IPS-NIHi7 (cell line): ENCODE measurements around the gene LSAMP.
"Not testable (repeated sequence)": the region's sequence is repeated elsewhere in the genome, so short reads cannot be mapped to it uniquely, and the experiment has no call there.

Experiments used
- DNase-seq: peaks from one replicate; pipeline ENCODE4 v3.0.0; 2012; ENCODE audit warnings: mixed read lengths; ENCODE audit errors: extremely low spot score

Gene LSAMP

GRCh38 chr3:116240261-116240660 lies 205.0 kb downstream of the LSAMP start:
- no peak for DNase-seq

- DNase-seq = no peak
Observed at GRCh38 chr3:116238846-116239565, 206.3 kb downstream of the LSAMP start.

- no peak for DNase-seq
Observed at GRCh38 chr3:116233711-116234357, 211.5 kb downstream of the LSAMP start.

GRCh38 chr3:116230431-116231020 lies 214.8 kb downstream of the LSAMP start:
- DNase-seq = no peak

GRCh38 chr3:116226266-116226665 lies 219.0 kb downstream of the LSAMP start:
- no peak for DNase-seq

- no peak for DNase-seq
Observed at GRCh38 chr3:116216761-116217160, 228.5 kb downstream of the LSAMP start.

- DNase-seq = no peak
Observed at GRCh38 chr3:116211901-116212300, 233.4 kb downstream of the LSAMP start.

GRCh38 chr3:116208830-116209229 lies 236.5 kb downstream of the LSAMP start:
- not testable (repeated sequence) for DNase-seq

- DNase-seq = no peak
Observed at GRCh38 chr3:116200956-116201690, 244.2 kb downstream of the LSAMP start.

GRCh38 chr3:116199063-116199462 lies 246.2 kb downstream of the LSAMP start:
- no peak for DNase-seq

- DNase-seq = no peak
Observed at GRCh38 chr3:116198087-116198486, 247.2 kb downstream of the LSAMP start.

GRCh38 chr3:116192464-116192863 lies 252.8 kb downstream of the LSAMP start:
- DNase-seq = no peak

- DNase-seq = no peak
Observed at GRCh38 chr3:116191409-116191808, 253.9 kb downstream of the LSAMP start.

GRCh38 chr3:116190095-116190494 lies 255.2 kb downstream of the LSAMP start:
- no peak for DNase-seq

- DNase-seq = no peak
Observed at GRCh38 chr3:116188231-116188785, 257.0 kb downstream of the LSAMP start.

GRCh38 chr3:116186049-116186448 lies 259.2 kb downstream of the LSAMP start:
- DNase-seq = no peak

GRCh38 chr3:116181159-116181558 lies 264.1 kb downstream of the LSAMP start:
- DNase-seq = no peak

GRCh38 chr3:116179091-116179490 lies 266.2 kb downstream of the LSAMP start:
- DNase-seq = no peak

- no peak for DNase-seq
Observed at GRCh38 chr3:116176974-116177555, 268.2 kb downstream of the LSAMP start.

- no peak for DNase-seq
Observed at GRCh38 chr3:116166121-116166520, 279.2 kb downstream of the LSAMP start.

GRCh38 chr3:116165641-116166040 lies 279.6 kb downstream of the LSAMP start:
- DNase-seq = no peak

GRCh38 chr3:116165135-116165534 lies 280.2 kb downstream of the LSAMP start:
- DNase-seq = no peak
